Thyroid gland (tissue), 4 donors: Measurements from ENCODE around the gene WNT4.

ENCODE experiments used
- POLR2A ChIP-seq, 2 donors: fragments of 450-650 bp; IDR thresholded peaks; one replicate each; pipeline ENCODE4 v1.6.1; 2017; ENCODE audit warnings: antibody characterized with exemption in 2 of 2, mild to moderate bottlenecking in 2 of 2, moderate library complexity in 1 of 2
- TF ChIP-seq, protein P1 (sequence below), 6 experiments: fragments of 200-600 bp in 3 of 6; fragments of 450-650 bp in 3 of 6; sonication (generic) in 3 of 6; IDR thresholded peaks; one replicate each; pipeline ENCODE4 v1.5.1; 2016 to 2019; ENCODE audit warnings: antibody characterized with exemption in 6 of 6, mild to moderate bottlenecking in 2 of 6, inconsistent platforms in 1 of 6, moderate library complexity in 1 of 6

DNA sequence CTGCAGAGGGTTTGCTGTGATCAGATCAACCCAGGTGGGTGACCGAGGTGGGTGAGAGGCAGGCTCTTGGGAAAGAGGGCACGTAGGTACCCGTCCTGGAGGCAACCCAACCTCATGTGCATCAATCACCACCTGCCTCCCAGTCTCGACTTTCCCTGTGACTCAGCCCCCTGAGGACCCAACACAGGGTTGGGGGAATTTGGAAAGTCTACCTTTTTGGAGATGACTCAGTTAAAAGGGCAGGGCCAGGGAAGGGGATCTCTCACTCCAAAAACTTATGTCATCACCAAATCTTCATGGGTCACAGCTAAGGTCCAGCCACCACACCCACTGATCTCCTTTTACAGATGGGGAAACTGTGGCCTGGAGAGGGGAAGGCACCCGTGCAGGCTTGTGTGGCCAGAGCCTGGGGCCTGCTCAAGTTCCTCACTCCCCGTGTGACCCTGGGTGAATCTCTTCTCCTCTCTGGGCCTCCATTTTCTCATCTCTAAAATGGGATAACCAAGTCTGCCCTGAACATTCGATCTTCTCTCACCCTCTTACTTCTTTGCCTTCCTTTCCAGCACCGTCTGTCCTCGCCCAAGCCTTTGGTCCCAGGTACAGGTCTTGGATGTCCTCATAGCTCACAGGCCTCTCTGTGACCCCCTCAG is 34.6 kb upstream of the WNT4 start:
- TF ChIP-seq, protein P1, sequence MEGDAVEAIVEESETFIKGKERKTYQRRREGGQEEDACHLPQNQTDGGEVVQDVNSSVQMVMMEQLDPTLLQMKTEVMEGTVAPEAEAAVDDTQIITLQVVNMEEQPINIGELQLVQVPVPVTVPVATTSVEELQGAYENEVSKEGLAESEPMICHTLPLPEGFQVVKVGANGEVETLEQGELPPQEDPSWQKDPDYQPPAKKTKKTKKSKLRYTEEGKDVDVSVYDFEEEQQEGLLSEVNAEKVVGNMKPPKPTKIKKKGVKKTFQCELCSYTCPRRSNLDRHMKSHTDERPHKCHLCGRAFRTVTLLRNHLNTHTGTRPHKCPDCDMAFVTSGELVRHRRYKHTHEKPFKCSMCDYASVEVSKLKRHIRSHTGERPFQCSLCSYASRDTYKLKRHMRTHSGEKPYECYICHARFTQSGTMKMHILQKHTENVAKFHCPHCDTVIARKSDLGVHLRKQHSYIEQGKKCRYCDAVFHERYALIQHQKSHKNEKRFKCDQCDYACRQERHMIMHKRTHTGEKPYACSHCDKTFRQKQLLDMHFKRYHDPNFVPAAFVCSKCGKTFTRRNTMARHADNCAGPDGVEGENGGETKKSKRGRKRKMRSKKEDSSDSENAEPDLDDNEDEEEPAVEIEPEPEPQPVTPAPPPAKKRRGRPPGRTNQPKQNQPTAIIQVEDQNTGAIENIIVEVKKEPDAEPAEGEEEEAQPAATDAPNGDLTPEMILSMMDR (IDR thresholded peaks at IDR 0.05): no peak
- TF ChIP-seq POLR2A (IDR thresholded peaks at IDR 0.05): no peak
